ENCODE data around the gene G0S2. TPM values are rescaled to one million over a fixed set of nuclear protein-coding genes. Genes with fewer than 3 reads are reported as not detected.
A peak's percentile ranks its signal among the peaks of the same experiment; 100 is the strongest.

Gene G0S2
- total and polyA plus RNA-seq, 9 of the 15 experiments (the other 6 are each of a cell fraction or from before 2014, with no cell fraction given), result 0.18 to 65.6 (median 11.4) TPM

DNA sequence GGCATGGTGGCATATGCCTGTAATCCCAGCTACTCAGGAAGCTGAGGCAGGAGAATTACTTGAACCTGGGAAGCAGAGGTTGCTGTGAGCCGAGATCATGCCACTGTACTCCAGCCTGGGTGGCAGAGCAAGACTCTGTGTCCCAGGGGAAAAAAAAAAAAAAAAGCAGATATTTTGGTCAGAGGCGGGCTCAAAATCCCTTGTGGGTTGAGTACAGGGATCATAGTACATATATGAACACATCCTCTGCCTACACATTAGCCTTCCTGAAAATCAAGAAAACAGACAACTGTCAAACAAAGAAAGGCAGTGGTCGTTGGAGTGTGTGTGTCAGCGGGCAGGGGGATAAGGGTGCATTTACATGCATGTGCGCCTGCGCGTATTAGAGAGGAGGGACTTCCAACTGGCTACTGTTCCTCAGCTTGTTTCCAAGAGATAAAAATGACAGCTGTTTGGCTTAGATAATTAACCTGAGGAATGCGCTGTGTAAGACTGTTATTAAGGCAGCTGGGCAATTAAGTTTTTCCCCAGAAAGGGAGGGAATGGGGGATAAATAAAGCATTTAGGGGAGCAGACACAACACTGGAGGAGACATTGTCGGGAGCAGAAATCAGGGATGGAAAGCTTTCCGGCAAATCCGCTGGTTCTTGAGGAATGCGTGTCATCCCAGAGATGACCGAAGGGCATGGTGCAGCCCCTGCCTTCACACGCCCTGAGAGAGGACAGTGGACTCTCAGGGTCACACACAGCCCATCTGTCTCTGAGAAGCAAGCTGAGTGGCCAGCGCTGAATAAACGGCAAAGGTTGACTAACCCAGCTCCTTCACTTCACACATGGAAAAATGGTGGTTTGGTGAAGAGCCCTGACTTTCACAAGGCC is 29.4 kb upstream of the G0S2 start (continued):
- TF ChIP-seq RCOR1 (IDR thresholded peaks at IDR 0.05; ENCODE audit: borderline replicate concordance in 1 of 2, low read depth in 2 of 2, low read length in 2 of 2) (peak in 1 of 2 experiments; percentile 79; a peak in 2 of 4 replicates), C11orf30 (IDR thresholded peaks at IDR 0.05; ENCODE audit: low read depth) (peak; percentile 39; the same call in 1 of the 2 replicates), KLF1 (tag; IDR thresholded peaks at IDR 0.05) (no peak), ZNF384 (IDR thresholded peaks at IDR 0.05; ENCODE audit: low read depth, low read length) (peak; percentile 12; the same call in 1 of the 2 replicates), MCM5 (IDR thresholded peaks at IDR 0.05; ENCODE audit: low read depth) (no peak), CAMTA2 (CRISPR knock-in tag; conservative IDR thresholded peaks at IDR 0.05) (no peak), PHB2 (IDR thresholded peaks at IDR 0.05; ENCODE audit: low read depth) (peak; percentile 50; the same call in 1 of the 2 replicates), NFE2 (IDR thresholded peaks at IDR 0.05; ENCODE audit: low read depth) (peak; percentile 60), PCBP2 (IDR thresholded peaks at IDR 0.05; ENCODE audit: low read depth, low read length, poor library complexity, severe bottlenecking) (no peak), USF2 (CRISPR knock-in tag; IDR thresholded peaks at IDR 0.05) (no peak), ZNF146 (CRISPR knock-in tag; IDR thresholded peaks at IDR 0.05; ENCODE audit: unreplicated experiment) (no peak)
- TF ChIP-seq, protein P1, sequence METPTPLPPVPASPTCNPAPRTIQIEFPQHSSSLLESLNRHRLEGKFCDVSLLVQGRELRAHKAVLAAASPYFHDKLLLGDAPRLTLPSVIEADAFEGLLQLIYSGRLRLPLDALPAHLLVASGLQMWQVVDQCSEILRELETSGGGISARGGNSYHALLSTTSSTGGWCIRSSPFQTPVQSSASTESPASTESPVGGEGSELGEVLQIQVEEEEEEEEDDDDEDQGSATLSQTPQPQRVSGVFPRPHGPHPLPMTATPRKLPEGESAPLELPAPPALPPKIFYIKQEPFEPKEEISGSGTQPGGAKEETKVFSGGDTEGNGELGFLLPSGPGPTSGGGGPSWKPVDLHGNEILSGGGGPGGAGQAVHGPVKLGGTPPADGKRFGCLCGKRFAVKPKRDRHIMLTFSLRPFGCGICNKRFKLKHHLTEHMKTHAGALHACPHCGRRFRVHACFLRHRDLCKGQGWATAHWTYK (CRISPR knock-in tag; IDR thresholded peaks at IDR 0.05), result peak; percentile 55; the same call in 1 of the 2 replicates
- TF ChIP-seq, protein P2, sequence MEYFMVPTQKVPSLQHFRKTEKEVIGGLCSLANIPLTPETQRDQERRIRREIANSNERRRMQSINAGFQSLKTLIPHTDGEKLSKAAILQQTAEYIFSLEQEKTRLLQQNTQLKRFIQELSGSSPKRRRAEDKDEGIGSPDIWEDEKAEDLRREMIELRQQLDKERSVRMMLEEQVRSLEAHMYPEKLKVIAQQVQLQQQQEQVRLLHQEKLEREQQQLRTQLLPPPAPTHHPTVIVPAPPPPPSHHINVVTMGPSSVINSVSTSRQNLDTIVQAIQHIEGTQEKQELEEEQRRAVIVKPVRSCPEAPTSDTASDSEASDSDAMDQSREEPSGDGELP (CRISPR knock-in tag; IDR thresholded peaks at IDR 0.05; ENCODE audit: borderline replicate concordance), result peak; percentile 90
- TF ChIP-seq, protein P3, sequence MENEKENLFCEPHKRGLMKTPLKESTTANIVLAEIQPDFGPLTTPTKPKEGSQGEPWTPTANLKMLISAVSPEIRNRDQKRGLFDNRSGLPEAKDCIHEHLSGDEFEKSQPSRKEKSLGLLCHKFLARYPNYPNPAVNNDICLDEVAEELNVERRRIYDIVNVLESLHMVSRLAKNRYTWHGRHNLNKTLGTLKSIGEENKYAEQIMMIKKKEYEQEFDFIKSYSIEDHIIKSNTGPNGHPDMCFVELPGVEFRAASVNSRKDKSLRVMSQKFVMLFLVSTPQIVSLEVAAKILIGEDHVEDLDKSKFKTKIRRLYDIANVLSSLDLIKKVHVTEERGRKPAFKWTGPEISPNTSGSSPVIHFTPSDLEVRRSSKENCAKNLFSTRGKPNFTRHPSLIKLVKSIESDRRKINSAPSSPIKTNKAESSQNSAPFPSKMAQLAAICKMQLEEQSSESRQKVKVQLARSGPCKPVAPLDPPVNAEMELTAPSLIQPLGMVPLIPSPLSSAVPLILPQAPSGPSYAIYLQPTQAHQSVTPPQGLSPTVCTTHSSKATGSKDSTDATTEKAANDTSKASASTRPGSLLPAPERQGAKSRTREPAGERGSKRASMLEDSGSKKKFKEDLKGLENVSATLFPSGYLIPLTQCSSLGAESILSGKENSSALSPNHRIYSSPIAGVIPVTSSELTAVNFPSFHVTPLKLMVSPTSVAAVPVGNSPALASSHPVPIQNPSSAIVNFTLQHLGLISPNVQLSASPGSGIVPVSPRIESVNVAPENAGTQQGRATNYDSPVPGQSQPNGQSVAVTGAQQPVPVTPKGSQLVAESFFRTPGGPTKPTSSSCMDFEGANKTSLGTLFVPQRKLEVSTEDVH (IDR thresholded peaks at IDR 0.05; ENCODE audit: low read depth, partially characterized antibody), result no peak

All from K562 (cell line).